ENCODE measurements around the gene SPO11.

SPO11 gene

GRCh38 chr20:57329608-57330221, at the start of gene SPO11:
Gene SPO11, plus strand, starts transcription at chr20:57329803. Its CDS starts 65 bp downstream, at chr20:57329868.
- TF ChIP-seq POLR2AphosphoS5 (IDR thresholded peaks at IDR 0.05; ENCODE audit: borderline replicate concordance, low read depth, low read length), result no peak
- TF ChIP-seq FOXP2 (optimal IDR thresholded peaks at IDR 0.05; ENCODE audit: control extremely low read depth, extremely low read length, insufficient read depth), result no peak
- no peak for TF ChIP-seq EZH2 (IDR thresholded peaks at IDR 0.05)
- Histone ChIP-seq H3K36me3 (ENCODE audit: insufficient read depth, low read length) (no peaks in the 10 kb centered on the region), H3K9me3 (ENCODE audit: low read depth, low read length) (no peaks in the 10 kb centered on the region), H3K27ac (no peak within 1 kb of the TSS), H3K9ac (ENCODE audit: insufficient read length) (no peak within 1 kb of the TSS), H3K4me3 (no peak within 1 kb of the TSS)
- DNase-seq (ENCODE audit: low read depth, low spot score), result no peak

- H3K9me3 ChIP-seq (ENCODE audit: low read depth, low read length), result no peaks in the 10 kb centered on the region
- no peaks in the 10 kb centered on the region for H3K36me3 ChIP-seq (ENCODE audit: insufficient read depth, low read length)
- H3K9ac ChIP-seq (ENCODE audit: insufficient read length), result no peak overlapping the region
- no peak overlapping the region for H3K4me3 ChIP-seq
- DNase-seq (ENCODE audit: low read depth, low spot score), result no peak
- TF ChIP-seq FOXP2 (optimal IDR thresholded peaks at IDR 0.05; ENCODE audit: control extremely low read depth, extremely low read length, insufficient read depth) (no peak), POLR2AphosphoS5 (IDR thresholded peaks at IDR 0.05; ENCODE audit: borderline replicate concordance, low read depth, low read length) (no peak), EZH2 (IDR thresholded peaks at IDR 0.05) (no peak)
- H3K27ac ChIP-seq, result no peak overlapping the region
These were observed 49.4 kb upstream of the SPO11 start for GRCh38 chr20:57280221-57280620.

- no peak overlapping the region for H3K9ac ChIP-seq (ENCODE audit: insufficient read length)
- no peak for TF ChIP-seq POLR2AphosphoS5 (IDR thresholded peaks at IDR 0.05; ENCODE audit: borderline replicate concordance, low read depth, low read length)
- TF ChIP-seq FOXP2 (optimal IDR thresholded peaks at IDR 0.05; ENCODE audit: control extremely low read depth, extremely low read length, insufficient read depth), result no peak
- no peak for TF ChIP-seq EZH2 (IDR thresholded peaks at IDR 0.05)
- H3K9me3 ChIP-seq (ENCODE audit: low read depth, low read length), result no peaks in the 10 kb centered on the region
- H3K36me3 ChIP-seq (ENCODE audit: insufficient read depth, low read length), result no peaks in the 10 kb centered on the region
- H3K4me3 ChIP-seq, result no peak overlapping the region
- H3K27ac ChIP-seq, result no peak overlapping the region
- DNase-seq (ENCODE audit: low read depth, low spot score), result no peak
These were observed 47.7 kb upstream of the SPO11 start for GRCh38 chr20:57281900-57282299.

DNA sequence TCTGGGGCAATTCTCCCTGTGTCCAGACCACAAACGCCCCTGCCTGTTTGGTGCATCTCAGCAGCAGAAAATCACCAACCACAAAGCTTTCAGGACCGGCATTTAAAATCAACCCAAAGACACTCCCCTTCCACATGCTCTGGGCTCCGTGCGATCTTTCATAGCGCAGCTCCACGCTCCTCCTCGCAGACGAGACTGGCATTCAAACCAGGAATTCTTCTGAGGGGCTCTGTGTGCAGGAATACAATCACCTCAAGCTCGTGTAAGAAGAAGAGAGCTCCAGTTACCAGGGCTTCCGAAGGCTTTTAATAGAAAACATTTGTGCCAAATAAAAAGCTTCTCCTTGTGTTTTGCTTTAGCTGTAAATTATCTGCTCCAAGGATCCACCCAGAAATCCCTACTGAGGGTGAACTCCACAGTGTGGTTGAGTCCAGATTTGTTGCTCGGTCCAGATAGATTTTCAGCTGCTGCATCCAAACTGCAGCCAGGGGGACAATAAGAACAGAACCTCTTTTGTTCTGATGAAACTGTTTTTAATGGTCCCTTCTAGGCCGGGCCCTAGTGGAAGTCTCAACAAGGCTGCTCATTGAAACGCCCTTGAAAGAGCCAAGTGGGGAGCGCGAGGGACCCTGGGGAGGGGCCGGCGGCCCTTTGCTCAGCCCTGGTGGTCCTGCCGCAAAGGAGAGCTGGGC, 46.8 kb upstream of the SPO11 start:
- H3K4me3 ChIP-seq, result no peak overlapping the region
- no peak overlapping the region for H3K9ac ChIP-seq (ENCODE audit: insufficient read length)
- TF ChIP-seq FOXP2 (optimal IDR thresholded peaks at IDR 0.05; ENCODE audit: control extremely low read depth, extremely low read length, insufficient read depth) (no peak), EZH2 (IDR thresholded peaks at IDR 0.05) (no peak), POLR2AphosphoS5 (IDR thresholded peaks at IDR 0.05; ENCODE audit: borderline replicate concordance, low read depth, low read length) (no peak)
- H3K36me3 ChIP-seq (ENCODE audit: insufficient read depth, low read length), result no peaks in the 10 kb centered on the region
- no peak overlapping the region for H3K27ac ChIP-seq
- no peak for DNase-seq (ENCODE audit: low read depth, low spot score)
- H3K9me3 ChIP-seq (ENCODE audit: low read depth, low read length), result no peaks in the 10 kb centered on the region

GRCh38 chr20:57283860-57284259, 45.7 kb upstream of the SPO11 start:
- no peaks in the 10 kb centered on the region for H3K36me3 ChIP-seq (ENCODE audit: insufficient read depth, low read length)
- no peak overlapping the region for H3K9ac ChIP-seq (ENCODE audit: insufficient read length)
- H3K4me3 ChIP-seq, result no peak overlapping the region
- DNase-seq (ENCODE audit: low read depth, low spot score), result no peak
- no peak for TF ChIP-seq POLR2AphosphoS5 (IDR thresholded peaks at IDR 0.05; ENCODE audit: borderline replicate concordance, low read depth, low read length)
- TF ChIP-seq EZH2 (IDR thresholded peaks at IDR 0.05), result no peak
- no peak for TF ChIP-seq FOXP2 (optimal IDR thresholded peaks at IDR 0.05; ENCODE audit: control extremely low read depth, extremely low read length, insufficient read depth)
- no peak overlapping the region for H3K27ac ChIP-seq
- no peaks in the 10 kb centered on the region for H3K9me3 ChIP-seq (ENCODE audit: low read depth, low read length)

DNA sequence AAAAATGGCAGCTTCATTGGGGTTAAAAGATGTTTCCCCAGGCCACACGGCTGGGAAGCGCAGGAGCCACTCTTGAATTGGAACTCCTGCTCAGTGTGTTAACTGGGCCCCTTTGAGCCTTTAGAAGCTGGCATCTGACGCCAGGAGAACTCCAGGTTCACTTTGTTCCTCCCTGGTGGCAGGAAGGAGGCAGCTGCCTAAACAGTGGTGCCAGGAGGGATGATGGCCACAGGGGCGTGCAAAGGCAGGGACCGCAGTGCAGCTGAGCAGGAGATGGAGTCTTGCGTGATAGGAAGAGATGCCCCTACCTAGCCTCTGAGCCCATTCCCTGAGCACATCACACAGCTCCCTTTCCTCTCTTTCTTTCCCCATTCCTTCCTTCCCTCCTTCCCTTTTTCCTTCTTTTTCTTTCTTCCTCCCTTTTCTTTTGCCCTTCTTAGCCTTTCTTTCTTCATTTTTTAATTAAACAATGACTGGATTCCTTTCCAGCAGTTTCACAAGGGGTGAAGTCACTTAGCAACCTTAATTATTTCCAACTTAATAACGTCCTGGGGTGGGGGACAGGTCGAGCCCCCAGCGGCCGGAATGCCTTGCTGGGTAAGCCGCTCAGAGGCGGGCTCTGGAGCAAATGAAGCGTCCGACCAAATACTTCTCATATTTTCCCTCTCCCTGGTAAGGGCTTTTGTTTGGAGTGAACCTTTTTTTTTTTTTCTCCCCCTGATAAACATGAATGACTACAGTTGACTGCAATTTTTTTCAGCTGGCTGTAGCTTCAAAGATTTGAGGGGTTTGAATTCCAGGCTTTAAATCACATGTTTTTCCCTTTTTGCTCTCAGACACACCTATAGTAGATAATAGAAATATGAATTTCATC, 42.4 kb upstream of the SPO11 start:
- TF ChIP-seq EZH2 (IDR thresholded peaks at IDR 0.05) (no peak), FOXP2 (optimal IDR thresholded peaks at IDR 0.05; ENCODE audit: control extremely low read depth, extremely low read length, insufficient read depth) (no peak), POLR2AphosphoS5 (IDR thresholded peaks at IDR 0.05; ENCODE audit: borderline replicate concordance, low read depth, low read length) (no peak)
- no peak for DNase-seq (ENCODE audit: low read depth, low spot score)
- no peak overlapping the region for H3K9ac ChIP-seq (ENCODE audit: insufficient read length)

DNA sequence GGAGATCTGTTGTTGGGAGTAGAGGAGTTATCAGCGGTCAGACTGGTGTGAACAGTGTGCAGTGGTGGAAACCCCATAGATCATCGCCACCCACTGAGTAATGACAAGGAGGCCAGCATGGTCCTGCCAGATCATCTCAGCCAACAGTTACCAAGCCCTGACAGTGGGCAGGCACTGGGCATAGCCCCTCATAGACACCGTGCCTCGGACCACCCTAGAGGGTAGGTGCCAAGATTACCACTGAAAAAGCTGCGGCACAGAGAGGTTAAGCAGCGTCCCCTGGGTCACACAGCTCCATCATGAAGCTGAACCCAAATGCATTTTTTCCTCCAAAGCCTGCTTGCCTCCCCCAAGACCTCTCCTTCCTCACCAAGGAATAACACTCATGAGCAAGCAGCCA, 41.7 kb upstream of the SPO11 start:
- TF ChIP-seq EZH2 (IDR thresholded peaks at IDR 0.05) (no peak), FOXP2 (optimal IDR thresholded peaks at IDR 0.05; ENCODE audit: control extremely low read depth, extremely low read length, insufficient read depth) (no peak), POLR2AphosphoS5 (IDR thresholded peaks at IDR 0.05; ENCODE audit: borderline replicate concordance, low read depth, low read length) (no peak)
- no peak overlapping the region for H3K4me3 ChIP-seq
- no peaks in the 10 kb centered on the region for H3K9me3 ChIP-seq (ENCODE audit: low read depth, low read length)
- H3K9ac ChIP-seq (ENCODE audit: insufficient read length), result no peak overlapping the region
- no peak for DNase-seq (ENCODE audit: low read depth, low spot score)
- H3K27ac ChIP-seq, result no peak overlapping the region
- no peaks in the 10 kb centered on the region for H3K36me3 ChIP-seq (ENCODE audit: insufficient read depth, low read length)

More for the DNA sequence above, 42.4 kb upstream of the SPO11 start:
- H3K4me3 ChIP-seq, result no peak overlapping the region
- H3K27ac ChIP-seq, result no peak overlapping the region
- no peaks in the 10 kb centered on the region for H3K9me3 ChIP-seq (ENCODE audit: low read depth, low read length)
- H3K36me3 ChIP-seq (ENCODE audit: insufficient read depth, low read length), result no peaks in the 10 kb centered on the region

- DNase-seq (ENCODE audit: low read depth, low spot score), result no peak
- Histone ChIP-seq H3K9ac (ENCODE audit: insufficient read length) (no peak overlapping the region), H3K27ac (no peak overlapping the region), H3K4me3 (no peak overlapping the region), H3K9me3 (ENCODE audit: low read depth, low read length) (no peaks in the 10 kb centered on the region), H3K36me3 (ENCODE audit: insufficient read depth, low read length) (no peaks in the 10 kb centered on the region)
- no peak for TF ChIP-seq EZH2 (IDR thresholded peaks at IDR 0.05)
- TF ChIP-seq FOXP2 (optimal IDR thresholded peaks at IDR 0.05; ENCODE audit: control extremely low read depth, extremely low read length, insufficient read depth), result no peak
- TF ChIP-seq POLR2AphosphoS5 (IDR thresholded peaks at IDR 0.05; ENCODE audit: borderline replicate concordance, low read depth, low read length), result no peak
These were observed 40.8 kb upstream of the SPO11 start for GRCh38 chr20:57288651-57289277.
